Thyroid gland (tissue), 4 donors: ENCODE data around the gene SLC4A3. TPM values are rescaled to one million over a fixed set of nuclear protein-coding genes. Genes with fewer than 3 reads are reported as not detected.
"Not testable (repeated sequence)": the region's sequence is repeated elsewhere in the genome, so short reads cannot be mapped to it uniquely, and the experiment has no call there.

ENCODE experiments used
- DNase-seq, 2 donors: peaks; one replicate each; pipeline ENCODE4 v3.0.0-alpha.2; 2019
- H3K27ac ChIP-seq, 3 donors: fragments of 200-600 bp; sonication (generic); 1 replicate in 2 of 3; 2 replicates in 1 of 3; pipeline ENCODE4 v1.5.1; 2016 to 2019; ENCODE audit warnings: mild to moderate bottlenecking in 1 of 3, moderate library complexity in 1 of 3
- H3K27me3 ChIP-seq: fragments of 200-600 bp; sonication (generic); one replicate; pipeline ENCODE4 v1.5.1; 2019
- H3K36me3 ChIP-seq, 2 donors: fragments of 200-600 bp; sonication (generic); one replicate each; pipeline ENCODE4 v1.5.1; 2016 to 2019
- H3K4me1 ChIP-seq, 2 donors: fragments of 200-600 bp; sonication (generic); one replicate each; pipeline ENCODE4 v1.5.1; 2017 to 2019
- H3K4me3 ChIP-seq, 3 donors: fragments of 200-600 bp; sonication (generic); replicated peaks in 1 of 3; 1 replicate in 2 of 3; 2 replicates in 1 of 3; pipeline ENCODE4 v1.5.1; 2016; ENCODE audit warnings: mild to moderate bottlenecking in 1 of 3
- H3K9me3 ChIP-seq: fragments of 200-600 bp; sonication (generic); one replicate; pipeline ENCODE4 v1.5.1; 2017
- POLR2A ChIP-seq, 2 donors: fragments of 450-650 bp; IDR thresholded peaks; one replicate each; pipeline ENCODE4 v1.6.1; 2017; ENCODE audit warnings: antibody characterized with exemption in 2 of 2, mild to moderate bottlenecking in 2 of 2, moderate library complexity in 1 of 2
- WGBS, 2 donors: methylation state at CpG; one replicate each; pipeline ENCODE4 v1.1.5; 2017; 5-methylcytosine and 5-hydroxymethylcytosine counted together
- intact Hi-C: fragments of 100-400 bp; cut with DNase I; formaldehyde crosslinking; loops from one replicate; pipeline ENCODE4 v1.15.1; 2023
- total RNA-seq, 4 donors: library from RNA; depleted of rRNA; stranded (reverse); fragments of >200 nt; gene quantifications; one replicate each; pipeline ENCODE4 v1.2.3, GENCODE V29; 2016
- TF ChIP-seq, protein P1 (sequence below), 6 experiments: fragments of 200-600 bp in 3 of 6; fragments of 450-650 bp in 3 of 6; sonication (generic) in 3 of 6; IDR thresholded peaks; one replicate each; pipeline ENCODE4 v1.5.1; 2016 to 2019; ENCODE audit warnings: antibody characterized with exemption in 6 of 6, mild to moderate bottlenecking in 2 of 6, inconsistent platforms in 1 of 6, moderate library complexity in 1 of 6

SLC4A3 gene
- total RNA-seq, 4 donors from 2014 or later: 1.2 to 3.2 (median 2.8) TPM

DNA sequence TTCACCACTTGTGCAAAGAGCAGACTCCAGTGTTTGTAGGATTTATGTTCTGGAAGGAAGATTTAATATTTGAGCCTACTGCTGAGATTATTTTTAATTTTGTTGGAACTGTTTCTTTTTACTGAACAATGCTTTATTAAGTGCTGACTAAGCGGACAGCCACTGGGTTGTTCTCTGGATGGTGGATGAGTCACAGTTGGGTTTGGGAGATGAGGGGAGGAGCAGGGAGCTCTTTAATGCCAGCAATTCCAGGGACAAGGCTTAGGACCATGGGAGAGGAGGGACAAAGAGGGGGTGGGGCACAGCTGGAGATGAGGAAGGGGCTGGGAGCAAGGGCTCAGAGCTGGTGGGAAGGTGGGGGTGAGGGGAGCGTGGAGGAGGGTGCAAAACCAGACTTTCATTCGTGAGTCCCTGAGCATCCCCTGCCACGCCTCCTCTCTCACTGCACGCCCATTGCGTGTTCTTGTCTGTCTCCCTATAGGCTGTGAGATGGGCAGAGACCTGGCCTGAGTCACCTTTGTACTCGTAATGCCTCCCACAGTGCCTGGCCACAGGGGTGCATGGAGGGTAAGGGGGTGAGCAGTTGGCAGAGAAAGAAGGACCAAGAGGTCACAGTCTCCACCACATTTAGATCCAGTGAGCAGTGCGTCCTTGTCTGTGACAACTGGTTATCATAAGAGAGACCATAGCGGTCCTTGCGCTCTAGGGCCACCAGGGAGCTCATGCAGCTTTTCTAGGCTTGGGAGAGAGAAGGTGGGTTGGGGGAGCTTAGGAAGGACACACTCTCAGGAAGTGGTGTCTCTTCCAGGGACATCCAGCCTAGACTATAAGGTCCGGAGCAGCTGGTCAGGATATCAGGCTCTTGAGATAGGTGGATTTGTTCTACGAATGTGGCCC lies 18.4 kb downstream of the SLC4A3 start:
- no peaks in the 10 kb centered on the region for H3K36me3 ChIP-seq
- H3K4me1 ChIP-seq: peaks cover 0 to 18% of the 10 kb centered on the region in 2 donors
- no peak for DNase-seq
- 83 to 88% methylated on average over 12 of the region's 12 CpGs for WGBS, 2 donors
- TF ChIP-seq, protein P1, sequence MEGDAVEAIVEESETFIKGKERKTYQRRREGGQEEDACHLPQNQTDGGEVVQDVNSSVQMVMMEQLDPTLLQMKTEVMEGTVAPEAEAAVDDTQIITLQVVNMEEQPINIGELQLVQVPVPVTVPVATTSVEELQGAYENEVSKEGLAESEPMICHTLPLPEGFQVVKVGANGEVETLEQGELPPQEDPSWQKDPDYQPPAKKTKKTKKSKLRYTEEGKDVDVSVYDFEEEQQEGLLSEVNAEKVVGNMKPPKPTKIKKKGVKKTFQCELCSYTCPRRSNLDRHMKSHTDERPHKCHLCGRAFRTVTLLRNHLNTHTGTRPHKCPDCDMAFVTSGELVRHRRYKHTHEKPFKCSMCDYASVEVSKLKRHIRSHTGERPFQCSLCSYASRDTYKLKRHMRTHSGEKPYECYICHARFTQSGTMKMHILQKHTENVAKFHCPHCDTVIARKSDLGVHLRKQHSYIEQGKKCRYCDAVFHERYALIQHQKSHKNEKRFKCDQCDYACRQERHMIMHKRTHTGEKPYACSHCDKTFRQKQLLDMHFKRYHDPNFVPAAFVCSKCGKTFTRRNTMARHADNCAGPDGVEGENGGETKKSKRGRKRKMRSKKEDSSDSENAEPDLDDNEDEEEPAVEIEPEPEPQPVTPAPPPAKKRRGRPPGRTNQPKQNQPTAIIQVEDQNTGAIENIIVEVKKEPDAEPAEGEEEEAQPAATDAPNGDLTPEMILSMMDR (IDR thresholded peaks at IDR 0.05): no peak
- peak overlapping the region in 1 of 3 donors; percentile 8 for H3K27ac ChIP-seq
- H3K9me3 ChIP-seq: no peaks in the 10 kb centered on the region
- intact Hi-C loops: no loop called here
- no peaks in the 10 kb centered on the region for H3K27me3 ChIP-seq
- no peak overlapping the region for H3K4me3 ChIP-seq

DNA sequence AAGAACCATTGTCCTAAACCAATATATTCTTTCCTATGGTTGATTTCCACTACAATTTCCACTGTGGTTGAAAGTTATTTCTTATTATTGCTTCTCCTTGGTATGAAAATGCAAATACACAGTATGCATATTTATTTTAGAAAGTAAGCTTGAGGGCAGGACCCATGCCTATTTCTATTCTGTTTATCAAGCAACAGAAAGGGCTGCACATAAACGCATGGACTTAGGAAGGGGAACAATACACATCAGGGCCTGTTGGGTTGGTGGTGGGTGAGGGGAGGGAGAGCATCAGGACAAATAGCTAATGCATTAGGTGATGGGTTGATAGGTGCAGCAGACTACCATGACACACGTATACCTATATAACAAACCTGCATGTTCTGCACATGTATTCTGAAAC lies 20.7 kb downstream of the SLC4A3 start:
- Histone ChIP-seq H3K4me1 (peaks cover 0 to 10% of the 10 kb centered on the region in 2 donors), H3K4me3 (no peak overlapping the region), H3K9me3 (no peaks in the 10 kb centered on the region), H3K36me3 (no peaks in the 10 kb centered on the region), H3K27ac (no peak overlapping the region), H3K27me3 (no peaks in the 10 kb centered on the region)
- intact Hi-C loops: no loop called here
- TF ChIP-seq, protein P1 (IDR thresholded peaks at IDR 0.05): no peak
- no peak for TF ChIP-seq POLR2A (IDR thresholded peaks at IDR 0.05)
- 73 to 92% methylated on average over 2 of the region's 2 CpGs for WGBS, 2 donors
- no peak for DNase-seq

DNA sequence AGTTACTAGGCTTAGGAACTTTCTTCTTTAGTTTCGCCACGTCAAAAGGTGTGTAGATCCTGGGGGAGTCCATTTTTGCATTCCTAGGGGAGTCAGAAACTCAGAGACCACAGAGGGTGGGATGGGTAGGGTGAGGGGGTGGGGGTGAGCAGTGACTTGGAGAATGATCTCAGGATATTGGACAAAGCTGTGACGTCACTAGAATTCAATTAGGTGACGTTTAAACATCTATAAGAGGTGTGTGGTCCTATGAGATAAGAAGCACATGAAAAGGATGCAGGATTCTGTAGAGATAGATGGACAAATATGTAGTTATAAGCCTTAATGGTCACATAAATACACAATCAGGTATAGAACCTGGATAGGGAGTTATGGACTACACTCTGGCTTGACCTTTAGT lies 21.5 kb downstream of the SLC4A3 start:
- H3K27me3 ChIP-seq: no peaks in the 10 kb centered on the region
- no peaks in the 10 kb centered on the region for H3K9me3 ChIP-seq
- H3K36me3 ChIP-seq: no peaks in the 10 kb centered on the region
- H3K4me1 ChIP-seq: peaks cover 0 to 10% of the 10 kb centered on the region in 2 donors
- no peak overlapping the region for H3K27ac ChIP-seq
- TF ChIP-seq, protein P1 (IDR thresholded peaks at IDR 0.05): no peak
- no peak for TF ChIP-seq POLR2A (IDR thresholded peaks at IDR 0.05)
- 76 to 87% methylated on average over 4 of the region's 4 CpGs for WGBS, 2 donors
- intact Hi-C loops: no loop called here
- H3K4me3 ChIP-seq: no peak overlapping the region
- DNase-seq: no peak

DNA sequence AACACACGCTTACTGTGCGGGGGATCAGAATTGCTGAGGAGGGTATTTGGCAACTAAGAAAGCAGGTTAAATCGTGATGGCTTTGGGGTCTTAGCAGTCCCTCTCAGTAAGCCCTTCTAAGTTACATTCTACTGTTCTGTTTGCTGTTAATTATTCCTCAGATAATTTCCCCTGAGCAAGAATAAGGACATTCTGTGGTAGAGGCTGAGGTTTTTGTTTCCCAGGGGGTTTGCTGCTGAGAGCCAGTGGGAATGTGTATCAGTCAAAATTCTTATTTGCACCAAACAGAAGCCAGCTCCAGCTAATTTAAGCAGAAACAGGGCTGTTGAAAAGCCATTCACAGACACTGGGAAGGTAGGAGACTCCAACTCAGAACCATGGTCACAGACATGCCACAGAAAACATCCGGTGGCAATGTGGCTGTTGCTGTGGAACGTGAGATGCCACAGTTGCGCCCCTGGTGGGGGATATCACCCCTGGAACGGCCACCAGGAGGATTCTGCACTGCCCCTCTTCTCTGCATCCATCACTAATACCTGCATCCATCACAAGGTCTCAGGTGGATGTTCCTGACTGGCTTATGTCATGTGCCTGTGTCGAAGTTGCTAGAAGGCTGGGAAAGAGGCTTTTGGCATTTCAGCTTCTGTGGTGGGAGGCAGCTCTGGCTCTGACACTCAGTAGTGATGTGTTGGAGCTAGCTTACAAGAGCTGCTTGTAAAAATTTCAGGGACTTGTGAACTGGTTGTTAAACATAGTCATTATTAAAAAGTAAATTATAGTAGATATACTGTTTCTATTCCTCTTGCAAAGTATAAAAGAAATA lies 23.2 kb downstream of the SLC4A3 start:
- DNase-seq: no peak
- H3K27ac ChIP-seq: no peak overlapping the region
- H3K4me1 ChIP-seq: peaks cover 0 to 3% of the 10 kb centered on the region in 2 donors
- WGBS, 2 donors: 65 to 73% methylated on average over 7 to 8 of the region's 8 CpGs
- H3K36me3 ChIP-seq: no peaks in the 10 kb centered on the region
- H3K4me3 ChIP-seq: no peak overlapping the region
- no peaks in the 10 kb centered on the region for H3K27me3 ChIP-seq
- intact Hi-C loops: no loop called here
- H3K9me3 ChIP-seq: no peaks in the 10 kb centered on the region
- TF ChIP-seq POLR2A (IDR thresholded peaks at IDR 0.05): no peak
- TF ChIP-seq, protein P1 (IDR thresholded peaks at IDR 0.05): no peak

DNA sequence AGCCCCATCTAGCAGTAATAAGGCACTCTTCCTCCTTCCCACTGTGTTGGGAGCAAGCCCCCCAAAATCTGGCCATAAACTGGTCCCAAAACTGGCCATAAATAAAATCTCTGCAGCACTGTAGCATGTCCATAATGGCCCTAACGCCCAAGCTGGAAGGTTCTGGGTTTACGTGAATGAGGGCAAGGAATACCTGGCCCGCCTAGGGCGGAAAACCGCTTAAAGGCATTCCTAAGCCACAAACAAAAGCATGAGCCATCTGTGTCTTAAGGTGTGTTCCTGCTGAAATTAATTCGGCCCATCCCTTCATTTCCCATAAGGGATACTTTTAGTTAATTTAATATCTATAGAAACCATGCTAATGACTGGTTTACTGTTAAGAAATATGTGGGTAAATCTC lies 24.2 kb downstream of the SLC4A3 start:
- H3K27me3 ChIP-seq, H3K27ac ChIP-seq, H3K4me1 ChIP-seq, H3K4me3 ChIP-seq, H3K9me3 ChIP-seq, intact Hi-C loops, DNase-seq, H3K36me3 ChIP-seq: not testable (repeated sequence)
- WGBS, 2 donors: 83% methylated on average over 6 of the region's 6 CpGs
